Cerebellar cortex (tissue), 1 donor: ENCODE results near the gene KRT85.

ENCODE experiments used
- DNase-seq: peaks from one replicate; pipeline ENCODE4 v3.0.0-alpha.2; 2015; ENCODE audit warnings: low spot score

The KRT85 gene

DNA sequence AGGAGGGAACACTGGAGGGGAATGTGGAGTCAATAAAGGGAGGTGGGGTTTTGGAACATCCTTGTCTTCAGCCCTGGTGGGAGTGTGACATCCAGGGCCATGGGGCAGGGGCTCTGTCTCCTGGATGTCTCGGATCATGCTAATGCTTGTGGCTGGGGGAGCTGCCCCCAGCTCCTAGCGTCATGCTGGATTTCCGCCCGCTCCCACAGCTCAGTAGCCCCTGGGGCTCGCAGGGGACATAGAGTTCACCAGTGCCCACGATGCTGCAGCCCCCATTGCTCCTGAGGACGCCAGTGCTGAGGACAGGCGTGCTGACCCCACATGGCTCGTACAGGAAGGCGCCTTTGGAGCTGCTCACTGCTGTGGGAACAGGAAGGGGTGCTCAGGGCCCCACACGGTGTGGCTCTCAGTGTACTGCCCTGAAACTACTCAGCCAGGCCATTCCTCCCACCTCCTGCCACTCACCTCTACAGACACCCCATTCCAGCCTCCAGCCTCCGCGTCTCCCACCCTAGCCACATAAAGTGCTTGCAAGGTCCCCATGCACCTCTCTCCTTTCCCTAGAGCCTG, 27.6 kb upstream of the KRT85 start:
- no peak for DNase-seq

DNA sequence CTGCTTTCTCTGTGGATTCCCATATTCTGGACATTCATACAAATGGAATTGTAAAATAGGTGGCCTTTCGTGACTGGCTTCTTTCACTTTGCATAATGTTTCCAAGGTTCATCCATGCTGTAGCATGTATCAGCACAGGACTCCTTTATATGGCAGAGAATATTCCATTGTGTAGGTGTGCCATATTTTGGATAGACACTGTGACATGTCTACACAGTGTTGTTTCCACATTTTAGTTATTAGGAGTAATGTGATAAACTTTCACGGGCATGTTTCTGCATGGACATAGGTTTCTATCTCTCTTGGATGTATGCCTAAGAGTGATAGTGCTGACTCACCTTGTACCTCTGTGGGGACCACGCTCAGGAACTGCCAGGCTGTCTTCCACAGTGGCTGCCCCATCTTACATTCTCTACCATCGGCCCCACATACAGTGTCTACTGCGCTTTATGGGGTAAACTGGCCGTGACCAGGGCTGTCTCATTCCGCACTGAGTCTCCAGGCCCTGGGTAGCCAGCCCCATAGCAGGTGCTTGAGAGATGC, 25.3 kb upstream of the KRT85 start:
- DNase-seq: no peak

DNA sequence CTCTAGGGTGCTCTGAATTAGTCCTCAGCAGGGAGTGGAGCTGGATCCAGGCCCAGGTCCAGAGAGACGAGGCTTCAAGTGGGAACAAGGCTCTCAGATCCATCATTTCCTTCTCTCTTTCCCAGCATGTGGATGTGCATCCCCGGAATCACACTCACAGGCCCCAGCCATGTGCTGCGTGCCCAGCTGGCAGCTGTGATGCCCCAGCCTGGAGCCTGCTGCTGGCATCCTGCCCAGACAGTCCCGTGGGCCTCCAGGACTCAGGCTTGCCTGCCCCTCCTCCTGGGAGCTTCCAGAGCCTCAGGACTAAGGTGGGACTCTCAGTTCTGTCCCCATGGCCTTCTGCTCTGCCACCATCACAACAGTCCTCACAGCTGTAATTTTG, 24.3 kb upstream of the KRT85 start:
- no peak for DNase-seq

DNA sequence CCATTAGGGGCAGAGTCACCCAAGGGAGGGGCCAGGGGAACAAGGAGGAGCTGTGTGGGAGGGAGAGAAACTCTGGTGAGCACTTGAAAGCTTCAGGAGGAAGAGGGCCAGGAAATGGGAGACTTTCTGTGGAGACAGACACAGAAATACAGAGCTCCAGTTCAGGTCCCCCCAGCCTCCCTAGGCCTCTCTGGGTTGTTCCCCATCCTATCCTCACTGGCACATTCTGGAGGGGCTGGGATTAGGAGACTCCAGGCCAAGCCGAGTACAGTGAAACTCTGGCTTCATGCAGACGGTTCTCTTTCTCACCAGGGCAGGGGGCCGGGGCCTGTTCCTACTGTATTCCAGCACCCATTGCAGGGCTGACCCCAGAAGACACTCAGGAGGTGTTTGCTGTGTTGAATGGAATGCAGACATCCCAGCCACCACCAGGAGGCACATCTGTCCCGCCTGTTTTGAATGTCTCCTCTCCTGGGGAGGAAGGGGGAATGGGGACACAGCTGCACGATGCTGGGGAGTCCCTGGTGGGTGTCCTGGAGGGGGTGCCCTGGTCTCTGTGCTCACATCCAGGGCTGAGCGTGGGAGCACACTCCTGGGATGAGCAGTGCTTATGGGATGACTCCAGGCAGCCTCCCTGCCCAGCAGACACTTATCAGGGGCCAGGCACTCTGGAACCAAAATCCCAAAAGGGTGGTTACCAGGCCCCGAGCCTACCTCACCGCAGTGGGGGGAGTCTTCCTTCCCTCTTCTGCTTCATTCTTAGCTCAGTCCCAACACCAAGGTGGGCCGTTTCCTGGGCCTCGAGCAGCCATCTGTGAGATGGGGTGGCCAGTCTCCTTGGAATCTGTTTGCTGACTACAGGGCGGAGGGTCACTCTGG, 23.7 kb upstream of the KRT85 start:
- DNase-seq: no peak

DNA sequence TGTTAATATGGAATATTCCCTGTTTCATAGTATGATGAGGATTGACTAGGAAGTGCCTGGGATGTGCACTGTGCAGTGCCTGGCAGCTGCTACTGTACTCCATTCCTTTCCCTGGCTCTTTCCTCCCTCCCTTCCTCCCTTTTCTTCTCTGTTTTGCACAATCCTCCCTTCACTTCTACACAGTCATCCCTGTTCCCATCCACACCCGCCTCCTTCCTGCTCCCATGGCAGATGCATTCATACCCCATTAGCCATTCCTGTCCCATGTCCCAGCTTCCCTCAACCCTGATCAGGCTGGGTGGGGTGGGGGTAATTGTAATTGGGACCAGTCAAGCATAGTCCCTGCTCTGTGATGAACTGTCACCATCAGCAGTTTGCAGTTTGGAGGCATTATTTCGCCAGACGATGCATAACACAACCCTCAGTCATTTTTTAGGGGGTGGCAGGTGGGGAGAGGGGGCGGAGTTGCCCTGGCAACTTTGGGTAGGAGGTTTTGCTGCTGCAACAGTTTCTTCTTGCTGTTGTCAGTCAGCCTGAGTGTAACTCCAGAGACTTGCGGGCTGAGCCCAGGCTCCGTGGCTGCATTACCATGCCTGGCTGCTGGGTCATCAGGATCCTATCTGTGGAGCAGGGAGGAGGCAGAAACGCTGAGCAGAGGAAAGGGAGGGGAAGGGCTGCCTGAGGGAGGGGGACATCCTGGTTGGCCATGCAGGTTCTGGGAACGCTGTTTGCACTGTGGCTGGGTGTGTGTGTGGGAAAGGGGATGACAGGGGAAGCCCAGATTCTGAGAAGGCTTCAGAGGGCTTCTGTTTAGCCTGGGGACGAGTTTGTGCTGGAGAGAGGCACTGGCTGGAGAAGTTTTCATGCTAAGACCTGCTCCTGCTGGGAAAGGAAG, 22.3 kb upstream of the KRT85 start:
- DNase-seq: no peak

DNA sequence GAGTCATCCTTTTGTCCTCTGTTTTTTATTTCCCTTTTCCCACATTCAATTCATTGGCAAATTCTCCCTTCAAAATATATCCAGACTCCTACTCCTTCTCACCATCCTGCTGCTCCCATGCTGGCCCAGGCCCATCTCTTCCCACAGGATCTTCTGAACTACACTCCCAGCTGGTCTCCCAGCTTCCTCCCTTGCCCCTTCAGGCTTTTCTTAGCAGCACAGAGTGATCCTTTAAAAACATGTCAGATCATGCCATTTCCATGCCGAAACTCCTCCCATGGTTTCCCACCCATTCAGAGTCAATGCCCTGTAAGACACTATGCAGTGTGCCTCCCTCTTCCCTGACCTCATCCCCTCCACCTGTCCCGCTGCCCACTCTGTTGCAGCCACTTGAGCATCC, 20.6 kb upstream of the KRT85 start:
- no peak for DNase-seq

DNA sequence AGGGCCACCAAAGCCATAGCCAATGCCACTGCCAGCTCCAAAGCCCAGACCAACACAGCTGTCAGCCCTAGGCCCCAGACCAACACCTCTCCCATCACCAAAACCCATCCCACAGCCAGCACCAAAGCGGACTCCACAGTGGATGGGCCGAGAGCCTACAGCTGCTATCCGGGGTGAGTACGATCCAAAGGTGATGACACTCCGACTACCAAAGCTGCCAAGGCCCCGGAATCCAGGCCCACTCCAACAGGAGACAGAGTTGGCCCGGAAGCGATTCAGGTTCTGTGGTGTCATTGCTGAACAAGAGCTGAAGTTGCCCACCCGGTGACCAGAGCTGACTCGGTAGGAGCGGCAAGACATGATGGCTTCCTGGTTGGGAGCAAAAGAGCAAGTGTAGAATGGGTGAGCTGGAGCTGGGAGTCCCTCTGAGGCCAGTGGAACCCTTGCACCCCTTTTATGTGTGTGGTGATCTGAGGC, 18.0 kb upstream of the KRT85 start, which contains the start of gene KRT84:
TSS of gene KRT84 (minus strand) at position 427 of the 477 bp plus-strand sequence. CDS start at position 360, 67 bp downstream.
- DNase-seq: no peak

DNA sequence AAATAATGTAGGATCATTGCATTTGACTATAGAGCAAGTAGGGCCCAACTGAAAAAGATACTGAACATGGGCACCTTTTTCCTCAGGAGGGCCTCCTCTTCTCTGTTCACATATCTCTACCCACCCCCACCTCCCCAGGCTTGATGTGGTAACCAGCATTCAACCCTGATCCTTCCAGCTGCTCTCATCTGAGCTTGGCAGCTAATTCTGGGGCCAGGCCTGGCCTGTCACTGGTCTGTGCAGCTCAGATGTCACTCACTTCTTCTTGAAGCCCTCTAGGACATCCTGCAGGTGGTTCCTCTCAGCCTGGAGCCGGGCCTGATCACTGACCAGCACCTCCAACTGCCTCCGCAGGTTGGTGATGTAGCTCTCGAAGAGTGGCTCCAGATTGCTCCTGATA, 16.1 kb upstream of the KRT85 start:
- no peak for DNase-seq

DNA sequence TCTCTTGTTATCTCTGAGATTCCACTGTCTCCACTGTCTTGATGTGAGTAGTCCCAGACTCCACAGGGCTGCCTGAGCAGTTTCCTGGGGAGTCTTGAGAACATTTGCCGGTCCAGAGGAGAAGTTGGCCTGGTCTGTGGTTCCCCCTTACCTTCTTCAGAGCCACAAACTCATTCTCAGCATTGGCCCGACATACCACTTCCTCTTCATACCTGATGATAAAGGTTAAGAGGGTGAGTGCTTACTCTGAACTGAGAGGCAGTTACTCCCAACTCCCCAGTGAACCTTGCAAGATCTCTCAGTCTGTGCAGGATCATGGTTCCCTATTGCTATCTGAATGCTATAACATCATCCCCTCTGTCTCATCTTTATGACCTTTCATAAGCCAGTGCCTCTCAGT, 15.6 kb upstream of the KRT85 start:
- no peak for DNase-seq

DNA sequence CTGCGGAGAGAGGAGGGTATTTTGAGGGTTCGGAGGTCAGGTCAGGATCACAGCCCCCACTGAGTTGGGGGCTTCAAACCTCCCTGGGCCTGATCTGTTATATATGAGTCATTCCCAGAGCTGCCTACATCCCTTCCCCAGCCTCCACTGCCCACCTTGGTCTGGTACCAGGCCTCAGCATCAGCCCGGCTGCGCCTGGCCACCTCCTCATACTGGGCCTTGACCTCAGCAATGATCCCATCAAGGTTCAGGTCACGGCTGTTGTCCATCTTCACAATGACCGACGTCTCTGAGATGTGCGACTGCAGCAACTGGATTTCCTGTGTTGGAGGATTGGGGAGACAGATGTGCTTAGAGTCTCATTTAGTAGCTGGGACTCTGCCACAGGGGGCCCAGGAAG, 13.9 kb upstream of the KRT85 start:
- DNase-seq: no peak

DNA sequence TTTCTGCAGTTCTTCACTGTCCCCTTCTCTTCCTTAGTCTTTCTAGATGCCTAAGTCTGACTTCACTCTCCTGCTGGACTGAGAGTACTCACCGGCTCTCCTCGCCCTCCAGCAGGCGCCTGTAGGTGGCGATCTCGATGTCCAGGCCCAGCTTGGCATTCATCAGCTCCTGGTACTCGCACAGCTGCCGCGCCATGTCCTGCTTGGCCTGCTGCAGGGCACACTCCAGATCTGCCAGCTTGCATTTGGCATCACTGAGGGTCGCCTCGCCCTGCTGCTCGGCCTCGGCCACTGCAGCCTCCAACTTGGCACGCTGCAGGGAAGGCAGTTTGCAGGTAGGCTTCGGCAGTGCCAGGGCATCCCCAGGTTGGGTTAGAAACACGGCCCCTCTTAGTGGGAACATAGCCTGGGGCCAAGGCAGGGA, 13.0 kb upstream of the KRT85 start:
- DNase-seq: peak; percentile 31

DNA sequence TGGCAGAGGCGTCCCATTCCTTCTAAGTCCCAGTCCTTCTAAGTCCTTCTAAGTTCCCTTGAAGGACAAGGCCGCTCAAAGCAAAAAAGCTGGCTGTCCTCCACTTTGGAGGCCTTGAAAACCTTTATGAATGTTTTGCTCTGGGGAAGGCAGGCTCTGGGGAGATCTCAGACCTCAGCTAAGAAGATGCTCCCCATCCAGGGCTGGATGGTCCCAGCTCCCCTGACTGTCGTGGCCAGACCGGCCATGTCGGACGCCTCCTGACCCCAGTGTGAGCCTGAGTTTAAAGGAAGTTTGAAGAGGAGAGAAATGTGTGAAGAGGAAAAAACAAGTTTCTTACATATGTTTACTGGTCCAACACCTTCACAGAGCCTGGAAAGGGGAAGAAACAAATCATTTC, 12.3 kb upstream of the KRT85 start:
- DNase-seq: no peak

DNA sequence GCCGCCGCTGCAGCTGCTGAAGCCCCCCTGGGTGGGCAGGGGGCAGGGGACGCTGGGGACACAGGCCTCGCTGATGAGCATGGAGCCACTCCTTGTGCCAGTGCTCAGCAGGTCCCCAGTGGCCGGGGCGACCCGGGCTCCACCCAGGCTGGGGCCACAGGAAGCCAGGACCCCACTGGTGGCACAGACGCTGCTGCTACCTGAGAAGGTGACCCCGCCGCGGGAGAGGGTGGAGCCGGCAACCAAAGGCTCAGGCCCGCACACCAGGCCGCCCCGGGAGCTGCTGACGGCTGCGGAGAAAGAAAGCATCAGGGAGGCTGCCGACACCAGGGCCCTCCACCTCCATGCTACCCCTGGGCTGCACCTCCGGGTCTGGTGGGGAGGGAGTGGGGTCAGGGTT, 10.8 kb upstream of the KRT85 start:
- DNase-seq: no peak

DNA sequence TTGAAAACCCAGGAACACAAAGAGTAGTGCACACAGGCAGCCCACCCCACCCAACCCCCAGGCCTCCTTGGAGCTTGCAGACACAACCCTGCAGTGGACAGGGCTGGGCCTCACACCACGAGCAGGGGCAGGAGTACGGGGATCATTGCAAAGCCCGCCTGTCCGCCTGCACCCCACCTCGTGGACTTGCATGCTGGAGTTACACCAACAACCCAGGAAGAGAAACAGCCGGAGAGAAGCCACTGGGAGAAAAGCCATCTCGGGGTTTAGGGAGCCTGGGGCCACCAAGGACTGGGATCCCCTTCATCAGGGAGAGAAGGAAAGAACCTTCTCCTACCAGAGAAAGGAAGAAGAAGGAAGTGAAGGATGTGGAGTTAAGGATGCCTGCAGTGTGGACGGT, 10.0 kb upstream of the KRT85 start:
- DNase-seq: no peak

DNA sequence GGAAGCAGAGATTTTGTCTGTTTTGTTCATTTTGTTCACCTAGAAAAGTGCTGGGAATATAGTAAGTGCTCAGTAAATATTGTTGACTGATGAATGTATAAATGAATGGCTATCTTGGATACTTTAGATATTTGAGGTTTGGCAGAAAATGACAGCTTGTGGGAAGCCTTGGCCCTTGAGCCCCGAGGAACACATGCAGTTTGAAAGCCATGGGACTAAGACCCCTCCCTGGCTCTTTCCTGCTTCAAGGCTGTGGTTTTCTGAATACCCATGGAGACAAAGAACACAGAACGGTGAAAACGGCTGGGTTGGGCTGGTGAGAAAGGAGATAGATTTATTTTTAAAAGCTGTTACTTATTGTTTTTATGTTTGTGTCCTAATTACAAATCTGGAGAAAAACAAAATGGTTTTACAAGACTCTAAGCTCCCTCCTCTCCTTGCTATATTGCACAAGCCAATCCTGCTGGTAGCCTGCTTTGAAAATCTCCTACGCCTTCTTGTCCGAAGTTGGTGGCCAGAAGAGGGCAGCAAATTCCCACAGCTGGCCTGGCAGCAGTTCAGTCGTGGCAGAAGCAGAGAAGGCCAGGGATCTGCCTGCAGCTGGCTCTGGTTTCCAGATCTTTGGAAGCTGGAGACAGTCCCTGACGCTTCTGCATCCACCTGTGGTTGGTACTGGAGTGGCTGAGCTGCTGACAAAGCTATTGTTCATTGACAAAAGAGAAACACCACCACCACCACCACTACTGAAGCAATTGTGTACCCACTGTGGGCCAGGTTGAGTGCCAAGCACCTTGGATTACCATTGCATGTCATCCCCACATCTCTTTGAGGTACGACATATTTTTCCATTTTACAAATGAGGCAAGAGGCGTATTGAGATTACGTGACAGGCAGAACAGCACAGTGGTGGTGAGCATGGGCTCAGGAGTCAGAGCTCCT, 5.2 kb upstream of the KRT85 start:
- DNase-seq: peak; percentile 48

DNA sequence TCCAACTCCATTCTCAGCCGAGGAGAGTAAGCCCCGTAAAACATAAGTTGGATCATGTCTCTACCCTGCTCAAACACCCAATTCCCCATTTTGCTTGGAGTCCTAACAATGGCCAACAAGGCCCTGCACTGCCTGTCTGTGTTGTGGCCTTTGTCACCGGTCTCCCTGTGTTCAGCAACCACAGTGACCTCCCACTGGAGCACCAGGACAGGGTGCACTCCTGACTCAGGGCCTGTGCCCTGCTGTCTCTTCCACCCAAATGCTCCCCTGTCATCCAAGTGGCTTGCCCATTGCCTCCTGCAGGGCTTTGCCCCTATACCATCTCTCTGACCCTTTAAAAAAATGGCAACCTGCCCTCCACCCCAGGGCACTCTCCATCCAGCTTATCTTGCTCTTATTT, 4.4 kb upstream of the KRT85 start:
- DNase-seq: no peak

DNA sequence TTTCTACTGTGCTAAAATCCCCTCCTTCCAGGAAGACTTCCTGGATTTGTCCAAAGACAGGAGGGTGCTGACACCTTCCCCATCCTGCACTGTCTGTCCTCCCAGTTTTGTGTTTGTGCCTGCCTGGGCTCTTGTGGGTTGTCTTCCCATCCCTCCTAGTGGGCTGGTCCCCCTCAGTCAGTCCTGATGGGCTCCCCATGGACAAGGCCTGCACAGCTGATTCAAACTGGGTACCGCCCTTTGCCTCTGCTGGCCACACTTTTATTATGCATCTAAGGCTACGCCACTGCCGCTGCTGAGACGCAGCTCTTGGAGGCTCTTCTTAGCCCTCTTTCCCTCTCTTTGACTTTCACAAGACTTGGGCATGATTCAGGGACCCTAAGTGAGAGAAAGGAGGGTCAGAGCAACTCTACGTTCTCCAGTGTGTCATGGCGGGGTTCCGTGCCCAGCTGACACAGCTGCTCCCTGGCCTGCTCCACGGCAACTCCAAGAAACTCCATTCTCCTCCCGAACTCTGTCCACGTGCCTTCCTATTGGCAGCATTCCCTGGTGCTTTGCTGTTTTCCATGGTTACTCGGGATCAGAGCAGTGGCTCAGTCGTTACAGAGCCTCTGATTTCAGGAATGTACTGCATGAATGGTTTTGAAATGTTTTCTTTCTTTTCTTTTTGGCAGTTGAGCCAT, 3.8 kb upstream of the KRT85 start:
- DNase-seq: peak; percentile 14

DNA sequence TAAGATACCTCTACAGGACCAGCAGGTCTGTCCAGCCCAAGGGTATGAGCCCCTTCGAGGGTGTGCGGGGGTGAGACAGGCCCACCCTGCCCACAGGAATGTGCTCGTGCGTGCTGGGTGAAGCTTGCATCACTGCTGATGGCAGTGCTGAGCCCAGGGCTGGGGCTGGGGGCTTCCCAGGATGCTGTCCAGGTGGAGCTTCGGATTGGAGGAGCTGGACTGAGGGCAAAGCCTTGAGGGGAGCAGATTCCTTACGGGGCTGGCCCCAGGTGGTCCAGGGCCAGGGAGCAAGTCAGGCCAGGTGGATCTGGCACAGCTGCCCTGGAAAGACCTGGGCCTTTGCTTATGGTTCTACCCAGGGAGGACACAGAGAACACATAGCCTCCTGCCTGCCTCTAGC, 2.5 kb upstream of the KRT85 start:
- DNase-seq: no peak

DNA sequence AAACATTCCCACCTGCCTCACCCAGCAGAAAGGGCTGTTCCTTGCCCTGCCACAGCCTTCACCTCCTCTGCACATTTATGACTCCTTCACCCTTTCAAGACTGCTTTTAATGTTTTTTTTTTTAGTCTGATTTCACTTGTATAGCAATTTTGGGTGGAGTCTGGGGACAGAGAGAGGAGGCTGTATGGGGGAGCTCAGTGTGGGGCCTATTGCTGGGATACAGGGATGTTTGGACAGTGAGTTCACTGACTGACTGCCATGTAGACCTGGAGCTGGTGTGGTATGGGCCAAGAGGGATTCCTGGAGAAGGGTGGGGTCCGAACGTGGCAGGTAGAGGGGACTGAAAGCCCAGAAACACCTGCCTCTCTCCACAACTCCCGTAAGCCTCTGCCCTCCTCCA, 1.9 kb upstream of the KRT85 start:
- DNase-seq: no peak

DNA sequence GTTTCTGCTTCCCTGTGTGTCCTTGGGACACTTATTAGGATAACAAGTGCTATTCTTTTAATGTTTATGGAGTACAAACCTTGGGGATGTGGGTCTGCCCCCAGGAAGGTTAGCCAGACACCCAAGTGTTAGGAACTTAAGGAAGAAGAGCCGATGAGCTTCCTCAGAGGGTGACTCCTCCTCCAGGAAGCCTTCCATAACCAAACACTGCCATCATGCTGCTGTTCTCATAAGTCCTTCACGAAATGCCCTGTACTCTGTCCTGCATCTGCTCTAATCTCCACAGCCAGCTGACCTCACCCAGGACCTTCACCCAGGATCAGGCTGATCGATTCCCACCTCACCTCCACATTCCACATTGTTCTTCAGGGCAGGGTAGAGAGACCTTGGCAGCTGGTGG, 1.2 kb upstream of the KRT85 start:
- no peak for DNase-seq

DNA sequence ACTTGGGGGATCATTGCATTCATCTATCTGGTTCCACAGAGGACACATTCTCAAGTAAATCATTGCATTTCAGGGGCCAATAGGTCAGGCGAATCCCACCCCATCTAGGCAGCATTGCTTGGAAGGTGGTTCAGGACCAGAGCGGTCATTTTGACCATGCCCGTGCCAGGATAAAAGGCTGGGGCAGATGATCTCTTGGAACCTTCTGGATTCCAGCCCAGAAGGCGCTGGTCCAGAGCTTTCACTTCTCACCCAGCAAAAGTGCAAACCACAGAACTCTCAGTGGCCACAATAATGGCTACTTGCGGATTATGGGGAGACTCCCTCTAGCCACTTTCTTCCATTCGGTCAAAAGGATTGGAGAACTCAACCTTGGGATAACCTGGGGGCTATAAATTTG, 595 bp upstream of the KRT85 start:
- DNase-seq: no peak
